ENCODE data around the gene PEDS1. TPM values are rescaled to one million over a fixed set of nuclear protein-coding genes. Genes with fewer than 3 reads are reported as not detected.

PEDS1 gene
- total and polyA plus RNA-seq, 2 of the 8 experiments (the other 6 are each of a cell fraction or from before 2014, with no cell fraction given): 28.9 to 75.9 TPM

- Histone ChIP-seq H3K9ac (replicated peaks in 1 of 4; ENCODE audit: extremely low read depth in 1 of 4, low read depth in 3 of 4, low read length in 3 of 4) (no peak overlapping the region), H4K20me1 (replicated peaks in 1 of 2; ENCODE audit: control insufficient read depth in 1 of 2, insufficient read depth in 2 of 2, low read length in 2 of 2) (peaks cover 2 to 4% of the 10 kb centered on the region in 2 experiments), H3K27me3 (replicated peaks in 1 of 4; ENCODE audit: control insufficient read depth in 3 of 4, extremely low read depth in 1 of 4, insufficient read depth in 3 of 4, low read length in 3 of 4) (no peaks in the 10 kb centered on the region), H2AFZ (ENCODE audit: low read length) (no peak overlapping the region), H3K79me2 (ENCODE audit: control insufficient read depth in 1 of 2, insufficient read depth in 2 of 2, low read length in 2 of 2) (peaks cover 0 to 20% of the 10 kb centered on the region in 2 experiments; a peak in 2 of 4 replicates), H2AK5ac (ENCODE audit: low read depth, low read length) (no peak overlapping the region), H3K79me1 (ENCODE audit: low read depth, low read length) (peaks cover 4% of the 10 kb centered on the region), H3K9me3 (ENCODE audit: insufficient read depth in 2 of 2, low read depth in 1 of 2, low read length in 1 of 2) (peaks cover 2 to 4% of the 10 kb centered on the region in 2 experiments; a peak in 2 of 4 replicates), H4K8ac (ENCODE audit: extremely low read depth, insufficient read depth, low read length) (no peak overlapping the region), H3K36me3 (ENCODE audit: control insufficient read depth in 2 of 4, insufficient read depth in 4 of 4, low read length in 3 of 4) (no peaks in the 10 kb centered on the region; a peak in 1 of 8 replicates), H3K14ac (ENCODE audit: insufficient read length) (no peak overlapping the region), H3K18ac (ENCODE audit: extremely low read depth, low read length) (no peak overlapping the region), H3K4me1 (replicated peaks in 1 of 4; ENCODE audit: control insufficient read depth in 3 of 4, insufficient read depth in 4 of 4, low read length in 3 of 4) (peaks cover under 1 to 26% (median 21%) of the 10 kb centered on the region in 4 experiments), H3K4me3 (ENCODE audit: extremely low read depth in 1 of 4, insufficient read depth in 2 of 4, low read depth in 3 of 4, low read length in 4 of 4) (no peak overlapping the region), H2BK12ac (ENCODE audit: low read depth, low read length) (no peak overlapping the region), H3K4me2 (ENCODE audit: insufficient read depth in 1 of 2, low read depth in 2 of 2, low read length in 2 of 2) (peak overlapping the region in 1 of 2 experiments; percentile 96; a peak in 1 of 4 replicates), H3K4ac (replicated peaks; ENCODE audit: insufficient read length, low read depth, low read length) (no peak overlapping the region), H2BK5ac (ENCODE audit: low read depth, low read length) (no peak overlapping the region), H2BK20ac (ENCODE audit: low read length) (no peak overlapping the region; the same call in 1 of the 2 replicates), H3K27ac (ENCODE audit: low read depth, low read length) (no peak overlapping the region), H3K23me2 (ENCODE audit: low read depth, low read length) (peaks cover 5% of the 10 kb centered on the region; the same call in 1 of the 2 replicates), H2BK15ac (ENCODE audit: low read length) (no peak overlapping the region), H3K23ac (ENCODE audit: insufficient read length) (no peak overlapping the region), H3K56ac (replicated peaks; ENCODE audit: insufficient read length, low read depth, low read length) (no peak overlapping the region), H2BK120ac (replicated peaks; ENCODE audit: low read depth, low read length) (no peak overlapping the region), H4K5ac (ENCODE audit: insufficient read length, low read depth, low read length) (no peak overlapping the region), H4K91ac (replicated peaks; ENCODE audit: insufficient read length, low read length) (no peak overlapping the region)
- WGBS, 2 experiments (ENCODE audit: extremely low coverage in 1 of 2, insufficient coverage in 1 of 2, insufficient read length in 1 of 2, insufficient replicate concordance in 2 of 2, low coverage in 1 of 2, low lambda C conversion rate in 2 of 2, missing lambda C conversion rate in 1 of 2): 84% methylated on average over 8 of the region's 8 CpGs; no CpG with 5 or more reads in 1 of the 2 experiments
- FAIRE-seq: no peak
- no peak for TF ChIP-seq SIX5 (IDR thresholded peaks at IDR 0.05; ENCODE audit: low read depth, low read length)
- TF ChIP-seq ZNF274 (IDR thresholded peaks at IDR 0.05; ENCODE audit: borderline replicate concordance, extremely low read depth, low read length): no peak
- TF ChIP-seq SRF (IDR thresholded peaks at IDR 0.05; ENCODE audit: low read depth, low read length): no peak
- TF ChIP-seq ATF2 (IDR thresholded peaks at IDR 0.05; ENCODE audit: low read length): no peak
- no peak for TF ChIP-seq E2F6 (IDR thresholded peaks at IDR 0.05)
- ChIA-PET CTCF (ENCODE audit: partially characterized antibody) (interaction anchor here (0.6 to 1.3 kb wide), 3 partner anchors 14 to 205 kb away, joined by 3 to 4 read pairs (median 4); no protein-coding TSS in a partner anchor), POLR2A (ENCODE audit: partially characterized antibody) (interaction anchor here (1.0 to 1.8 kb wide), 7 partner anchors 10 to 262 kb away, joined by 3 to 6 read pairs (median 4); no protein-coding TSS in a partner anchor)
- no peak for DNase-seq (ENCODE audit: low read depth in 1 of 2, low spot score in 2 of 2)
Observed at GRCh38 chr20:50194831-50195523, 41.5 kb upstream of the PEDS1 start.
